Fibroblast of skin of right biceps (primary cell): ENCODE results near the gene ACYP2.
"Not testable (repeated sequence)": the region's sequence is repeated elsewhere in the genome, so short reads cannot be mapped to it uniquely, and the experiment has no call there.

Experiments
- DNase-seq: peaks from one replicate; pipeline ENCODE4 v3.0.0-alpha.2; 2013

The ACYP2 gene

GRCh38 chr2:54115284-54116137 is at the start of gene ACYP2:
Gene ACYP2 (plus strand): TSS chr2:54115615.
- peak; percentile 97 for DNase-seq

- no peak for DNase-seq
Measured at GRCh38 chr2:54065891-54066290, 49.5 kb upstream of the ACYP2 start.

DNA sequence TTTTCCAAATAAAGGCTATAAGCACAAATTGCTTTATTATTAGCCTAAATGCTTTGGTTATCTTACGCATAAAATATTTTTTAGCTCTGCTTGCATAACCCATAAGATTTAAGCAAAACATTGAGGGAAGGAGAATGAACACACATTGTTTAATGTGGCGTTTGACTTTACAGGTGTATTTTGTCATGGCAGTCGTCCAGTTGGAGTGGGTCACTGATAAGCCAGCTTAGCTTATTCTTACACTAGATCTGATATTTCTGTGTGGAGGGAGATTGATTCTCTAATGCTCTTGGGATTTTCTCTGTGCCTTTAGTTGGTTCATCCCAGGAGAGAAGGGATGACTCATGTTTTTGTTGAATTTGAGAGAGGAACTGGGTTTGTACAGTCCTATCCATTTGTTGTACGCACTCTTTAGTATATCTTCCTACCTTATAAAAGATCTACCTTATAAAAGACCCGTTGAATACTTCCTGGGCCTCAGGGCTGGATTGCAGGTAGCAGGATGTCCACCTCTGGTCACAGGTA is 47.5 kb upstream of the ACYP2 start:
- peak; percentile 47 for DNase-seq

DNA sequence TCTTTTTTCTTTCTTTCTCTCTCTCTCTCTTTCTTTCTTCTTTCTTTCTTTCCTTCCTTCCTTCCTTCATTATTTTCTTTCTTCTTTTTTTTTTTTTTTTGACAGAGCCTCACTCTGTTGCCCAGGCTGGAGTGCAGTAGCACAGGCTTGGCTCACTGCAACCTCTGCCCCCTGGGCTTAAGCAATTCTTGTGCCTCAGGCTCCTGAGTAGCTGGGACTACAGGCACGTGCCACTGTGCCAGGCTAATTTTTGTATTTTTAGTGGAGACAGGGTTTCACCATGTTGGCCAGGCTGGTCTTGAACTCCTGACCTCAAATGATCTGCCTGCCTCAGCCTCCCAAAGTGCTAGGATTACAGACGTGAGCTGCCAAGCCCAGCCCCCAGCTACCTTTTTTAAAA is 42.9 kb upstream of the ACYP2 start:
- not testable (repeated sequence) for DNase-seq

DNA sequence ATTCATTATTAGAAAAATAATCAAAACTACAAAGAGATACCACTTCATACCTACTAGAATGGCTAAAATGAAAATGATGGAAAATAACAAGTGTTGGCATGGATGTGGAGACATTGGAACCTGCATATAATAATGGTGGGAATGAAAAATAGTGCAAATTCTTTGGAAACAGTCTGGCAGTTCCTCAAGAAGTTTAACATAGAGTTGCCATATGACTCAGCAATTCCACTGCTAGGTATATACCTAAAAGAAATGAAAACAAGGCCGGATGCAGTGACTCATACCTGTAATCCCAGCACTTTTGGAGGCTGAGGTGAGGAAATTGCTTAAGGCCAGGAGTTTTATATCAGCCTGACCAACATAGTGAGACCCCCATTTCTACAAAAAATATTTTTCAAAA is 41.6 kb upstream of the ACYP2 start:
- DNase-seq, result peak; percentile 51

GRCh38 chr2:54074606-54075341 is 40.6 kb upstream of the ACYP2 start:
- DNase-seq, result peak; percentile 52

- no peak for DNase-seq
Measured at GRCh38 chr2:54076586-54076985, 38.8 kb upstream of the ACYP2 start.

GRCh38 chr2:54077088-54077900 is 38.1 kb upstream of the ACYP2 start:
- DNase-seq, result no peak

- no peak for DNase-seq
Measured at GRCh38 chr2:54079331-54079730, 36.1 kb upstream of the ACYP2 start.

DNA sequence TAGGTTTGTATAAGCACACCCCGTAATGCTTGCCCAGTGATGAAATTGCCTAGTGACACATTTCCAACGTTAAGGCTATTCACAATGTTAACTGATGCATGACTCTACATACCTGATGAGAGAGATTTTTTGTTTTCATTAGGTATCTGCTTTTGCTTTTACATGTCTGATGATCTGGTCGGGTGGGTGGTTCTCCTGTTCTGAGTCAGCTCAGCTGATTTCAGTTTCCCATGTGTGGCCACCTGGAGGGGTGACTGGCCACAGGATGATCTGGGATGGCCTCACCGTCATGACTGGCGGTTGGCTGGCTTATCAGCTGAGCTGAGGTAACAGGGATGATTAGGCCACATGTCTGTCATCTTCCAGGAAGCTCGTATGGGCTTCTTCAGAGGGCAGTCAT is 33.8 kb upstream of the ACYP2 start:
- DNase-seq, result no peak

- DNase-seq, result no peak
Measured at GRCh38 chr2:54083021-54083420, 32.4 kb upstream of the ACYP2 start.

GRCh38 chr2:54083445-54083844 is 32.0 kb upstream of the ACYP2 start:
- DNase-seq, result peak; percentile 52

DNA sequence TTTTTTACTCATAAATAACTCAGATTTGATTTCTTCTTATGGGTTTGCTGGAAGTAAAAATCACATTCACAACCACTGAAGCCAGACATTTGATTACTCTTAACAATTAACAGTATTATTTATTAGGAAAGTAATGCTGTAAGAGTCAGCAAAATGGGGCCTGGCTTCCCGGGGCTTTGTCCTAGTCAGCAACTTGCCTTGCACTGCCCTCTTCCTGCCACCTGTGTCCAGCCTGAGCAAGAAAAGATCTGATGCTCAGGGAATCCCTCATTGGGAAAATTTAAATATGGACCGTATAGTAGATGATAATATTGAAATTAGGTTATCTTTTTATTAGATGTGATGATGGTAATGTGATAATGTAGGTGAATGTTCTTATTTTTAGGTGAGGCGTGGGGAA is 30.8 kb upstream of the ACYP2 start:
- DNase-seq, result no peak

DNA sequence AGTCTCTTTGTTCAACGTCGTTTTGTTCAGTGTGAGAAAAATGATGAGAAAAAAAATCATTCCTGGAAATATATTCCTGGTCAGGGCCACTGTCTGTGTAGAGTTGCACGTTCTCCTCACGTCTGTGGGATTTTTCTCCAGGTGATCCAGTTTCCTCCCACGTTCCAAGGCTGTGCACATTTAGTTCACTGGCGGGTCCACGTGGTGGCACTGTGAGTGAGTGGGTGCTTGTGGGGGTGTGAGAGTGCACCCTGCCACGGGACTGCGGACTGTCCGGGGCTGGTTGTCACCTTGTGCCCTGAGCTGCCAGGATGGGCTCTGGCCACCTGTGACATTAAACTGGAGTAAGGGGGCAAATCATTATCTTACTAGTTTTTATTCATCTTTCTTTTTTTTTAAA is 30.3 kb upstream of the ACYP2 start:
- DNase-seq, result no peak

GRCh38 chr2:54086157-54086556 is 29.3 kb upstream of the ACYP2 start:
- DNase-seq, result no peak

DNA sequence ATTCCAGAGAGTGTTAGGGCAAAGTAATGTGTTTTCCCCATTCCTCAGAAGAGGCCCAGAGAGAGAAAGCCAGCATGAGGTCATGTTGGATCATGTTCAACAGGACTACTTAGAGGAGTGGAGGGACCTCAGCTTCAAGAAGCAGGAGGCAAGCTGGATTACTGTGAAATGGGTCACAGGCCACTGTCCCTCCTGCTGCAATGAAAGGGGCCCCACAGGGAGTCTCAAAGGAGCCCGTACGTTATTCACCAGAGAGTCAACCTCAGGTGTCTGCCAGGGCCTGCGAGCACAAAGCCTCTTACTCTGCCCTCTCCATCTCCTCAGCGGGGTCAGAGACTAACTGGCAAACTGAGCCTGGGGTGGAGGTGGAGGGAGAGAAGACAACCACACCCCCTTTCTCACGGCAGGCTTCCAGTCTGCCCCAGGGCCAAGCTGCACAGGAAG is 27.2 kb upstream of the ACYP2 start:
- no peak for DNase-seq

DNA sequence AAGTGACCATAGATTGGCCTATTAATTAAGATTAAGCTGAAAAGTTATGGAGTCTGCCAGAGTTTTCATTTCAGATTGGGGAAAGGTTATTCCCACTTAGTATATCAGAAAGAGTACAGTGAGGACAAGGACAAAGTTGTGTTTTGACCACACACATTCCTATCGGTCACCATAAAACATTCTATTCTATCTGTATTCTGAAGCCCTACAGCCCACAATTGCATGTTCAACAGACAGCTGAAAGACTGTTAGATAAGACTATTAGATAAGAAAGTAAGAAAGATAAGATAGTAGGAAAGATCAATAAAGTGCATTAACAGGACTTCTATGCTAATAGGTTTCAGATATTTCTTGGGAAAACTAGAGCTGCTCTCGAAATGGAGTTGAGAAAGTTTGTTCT is 26.7 kb upstream of the ACYP2 start:
- no peak for DNase-seq

- DNase-seq, result no peak
Measured at GRCh38 chr2:54090521-54091117, 24.8 kb upstream of the ACYP2 start.

DNA sequence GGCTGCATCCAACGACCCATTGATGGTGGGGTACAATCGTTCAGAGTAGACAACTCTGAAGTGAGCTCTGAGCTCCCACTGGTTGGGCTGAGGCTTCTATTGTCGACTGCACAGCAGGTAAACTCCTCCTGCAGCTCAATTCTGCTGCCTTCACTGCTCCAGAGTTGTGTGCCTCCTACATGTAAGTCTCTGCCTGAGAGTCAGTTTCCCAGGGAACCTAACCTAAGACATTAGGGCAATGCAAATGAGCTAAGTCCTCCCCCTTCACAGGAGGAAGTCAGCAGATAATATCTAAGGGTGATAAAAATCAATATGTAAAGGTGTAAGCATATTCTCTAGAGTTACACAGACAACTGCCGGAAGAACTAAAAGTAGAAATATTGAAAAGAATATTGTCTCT is 22.5 kb upstream of the ACYP2 start:
- no peak for DNase-seq

DNA sequence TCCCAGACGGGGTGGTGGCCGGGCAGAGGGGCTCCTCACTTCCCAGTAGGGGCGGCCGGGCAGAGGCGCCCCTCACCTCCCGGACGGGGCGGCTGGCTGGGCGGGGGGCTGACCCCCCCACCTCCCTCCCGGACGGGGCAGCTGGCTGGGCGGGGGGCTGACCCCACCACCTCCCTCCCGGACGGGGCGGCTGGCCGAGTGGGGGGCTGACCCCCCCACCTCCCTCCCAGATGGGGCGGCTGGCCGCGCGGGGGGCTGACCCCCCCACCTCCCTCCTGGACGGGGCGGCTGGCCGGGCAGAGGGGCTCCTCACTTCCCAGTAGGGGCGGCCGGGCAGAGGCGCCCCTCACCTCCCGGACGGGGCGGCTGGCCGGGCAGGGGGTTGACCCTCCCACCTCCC is 20.0 kb upstream of the ACYP2 start:
- DNase-seq, result not testable (repeated sequence)

DNA sequence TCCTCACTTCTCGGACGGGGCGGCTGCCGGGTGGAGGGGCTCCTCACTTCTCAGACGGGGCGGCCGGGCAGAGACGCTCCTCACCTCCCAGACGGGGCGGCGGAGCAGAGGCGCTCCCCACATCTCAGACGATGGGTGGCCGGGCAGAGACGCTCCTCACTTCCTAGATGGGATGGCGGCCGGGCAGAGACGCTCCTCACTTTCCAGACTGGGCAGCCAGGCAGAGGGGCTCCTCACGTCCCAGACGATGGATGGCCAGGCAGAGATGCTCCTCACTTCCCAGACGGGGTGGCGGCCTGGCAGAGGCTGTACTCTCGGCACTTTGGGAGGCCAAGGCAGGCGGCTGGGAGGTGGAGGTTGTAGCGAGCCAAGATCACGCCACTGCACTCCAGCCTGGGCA is 19.3 kb upstream of the ACYP2 start:
- not testable (repeated sequence) for DNase-seq

DNA sequence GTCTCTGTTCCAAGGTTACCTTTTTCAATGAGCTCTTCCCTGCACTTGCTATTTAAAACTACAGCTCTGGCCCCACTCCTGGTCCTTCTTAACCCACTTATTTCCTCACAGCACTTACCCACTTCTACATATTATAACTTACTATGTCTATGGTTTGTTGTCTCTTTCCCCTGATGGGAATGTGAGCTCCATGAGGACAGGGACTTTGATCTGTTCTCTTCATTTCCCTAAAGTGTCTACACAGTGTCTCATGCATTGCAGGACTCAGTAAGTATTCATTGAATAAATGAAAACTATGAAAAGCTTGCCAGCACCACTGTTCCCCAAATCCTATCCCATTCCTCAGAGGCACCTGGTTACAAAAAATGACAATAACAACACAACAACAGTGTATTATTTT is 18.3 kb upstream of the ACYP2 start:
- DNase-seq, result no peak

DNA sequence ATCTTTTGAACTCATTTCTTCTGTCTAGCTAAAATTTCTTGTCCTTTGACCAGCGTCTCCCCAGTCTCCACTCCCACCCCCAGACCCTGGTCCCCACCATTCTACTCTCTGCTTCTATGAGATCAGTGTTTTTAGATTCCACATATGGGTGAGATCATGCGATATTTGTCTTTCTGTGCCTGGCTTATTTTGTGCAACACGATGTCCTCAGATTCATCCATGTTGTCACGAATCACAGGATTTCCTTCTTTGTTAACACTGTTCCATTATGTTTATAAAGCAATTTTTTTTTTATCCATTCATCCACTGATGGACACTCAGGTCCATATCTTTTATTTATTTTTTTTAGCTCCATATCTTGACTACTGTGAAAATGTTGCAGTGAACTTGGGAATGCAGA is 16.0 kb upstream of the ACYP2 start:
- DNase-seq, result no peak
